Thyroid gland (tissue), 4 donors: ENCODE data around the gene C15orf61.

Experiments used
- POLR2A ChIP-seq, 2 donors: fragments of 450-650 bp; IDR thresholded peaks; one replicate each; pipeline ENCODE4 v1.6.1; 2017; ENCODE audit warnings: antibody characterized with exemption in 2 of 2, mild to moderate bottlenecking in 2 of 2, moderate library complexity in 1 of 2
- TF ChIP-seq, protein P1 (sequence below), 6 experiments: fragments of 200-600 bp in 3 of 6; fragments of 450-650 bp in 3 of 6; sonication (generic) in 3 of 6; IDR thresholded peaks; one replicate each; pipeline ENCODE4 v1.5.1; 2016 to 2019; ENCODE audit warnings: antibody characterized with exemption in 6 of 6, mild to moderate bottlenecking in 2 of 6, inconsistent platforms in 1 of 6, moderate library complexity in 1 of 6

GRCh38 chr15:67508407-67508806 is 12.5 kb upstream of the C15orf61 start:
- no peak for TF ChIP-seq POLR2A (IDR thresholded peaks at IDR 0.05)
- TF ChIP-seq, protein P1, sequence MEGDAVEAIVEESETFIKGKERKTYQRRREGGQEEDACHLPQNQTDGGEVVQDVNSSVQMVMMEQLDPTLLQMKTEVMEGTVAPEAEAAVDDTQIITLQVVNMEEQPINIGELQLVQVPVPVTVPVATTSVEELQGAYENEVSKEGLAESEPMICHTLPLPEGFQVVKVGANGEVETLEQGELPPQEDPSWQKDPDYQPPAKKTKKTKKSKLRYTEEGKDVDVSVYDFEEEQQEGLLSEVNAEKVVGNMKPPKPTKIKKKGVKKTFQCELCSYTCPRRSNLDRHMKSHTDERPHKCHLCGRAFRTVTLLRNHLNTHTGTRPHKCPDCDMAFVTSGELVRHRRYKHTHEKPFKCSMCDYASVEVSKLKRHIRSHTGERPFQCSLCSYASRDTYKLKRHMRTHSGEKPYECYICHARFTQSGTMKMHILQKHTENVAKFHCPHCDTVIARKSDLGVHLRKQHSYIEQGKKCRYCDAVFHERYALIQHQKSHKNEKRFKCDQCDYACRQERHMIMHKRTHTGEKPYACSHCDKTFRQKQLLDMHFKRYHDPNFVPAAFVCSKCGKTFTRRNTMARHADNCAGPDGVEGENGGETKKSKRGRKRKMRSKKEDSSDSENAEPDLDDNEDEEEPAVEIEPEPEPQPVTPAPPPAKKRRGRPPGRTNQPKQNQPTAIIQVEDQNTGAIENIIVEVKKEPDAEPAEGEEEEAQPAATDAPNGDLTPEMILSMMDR (IDR thresholded peaks at IDR 0.05), result no peak
